GM21825 (cell line): ENCODE results near the gene EBF3.

Experiments used
- ATAC-seq: cut with Tn5 transposase; IDR thresholded peaks from one replicate; pipeline ENCODE4 v1.9.1; 2021; ENCODE audit warnings: mild to moderate bottlenecking, moderate library complexity; ENCODE audit not compliant: unreplicated experiment

The EBF3 gene

GRCh38 chr10:129963641-129964501 is at the start of gene EBF3:
Gene EBF3 (minus strand): TSS chr10:129964274. CDS start chr10:129963768, 506 bp downstream.
- ATAC-seq: no peak

GRCh38 chr10:130013335-130014262 is 49.5 kb upstream of the EBF3 start:
- no peak for ATAC-seq

GRCh38 chr10:130012129-130012528 is 48.1 kb upstream of the EBF3 start:
- ATAC-seq: no peak

- ATAC-seq: no peak
These were observed 46.6 kb upstream of the EBF3 start for GRCh38 chr10:130010653-130011052.

- no peak for ATAC-seq
These were observed 45.2 kb upstream of the EBF3 start for GRCh38 chr10:130009228-130009627.

GRCh38 chr10:130003787-130004613 is 39.9 kb upstream of the EBF3 start:
- ATAC-seq: no peak

- ATAC-seq: no peak
These were observed 39.1 kb upstream of the EBF3 start for GRCh38 chr10:130003166-130003565.

- no peak for ATAC-seq
These were observed 38.5 kb upstream of the EBF3 start for GRCh38 chr10:130002606-130003005.

- ATAC-seq: no peak
These were observed 36.8 kb upstream of the EBF3 start for GRCh38 chr10:130000918-130001317.

- ATAC-seq: no peak
These were observed 35.1 kb upstream of the EBF3 start for GRCh38 chr10:129999140-129999539.

GRCh38 chr10:129993621-129994020 is 29.5 kb upstream of the EBF3 start:
- ATAC-seq: no peak

GRCh38 chr10:129992356-129992755 is 28.3 kb upstream of the EBF3 start:
- ATAC-seq: no peak

GRCh38 chr10:129982825-129983224 is 18.8 kb upstream of the EBF3 start:
- ATAC-seq: no peak

- no peak for ATAC-seq
These were observed 14.9 kb upstream of the EBF3 start for GRCh38 chr10:129978980-129979379.

GRCh38 chr10:129978322-129978721 is 14.2 kb upstream of the EBF3 start:
- no peak for ATAC-seq

GRCh38 chr10:129977794-129978193 is 13.7 kb upstream of the EBF3 start:
- no peak for ATAC-seq

- no peak for ATAC-seq
These were observed 9.6 kb upstream of the EBF3 start for GRCh38 chr10:129973674-129974059.

GRCh38 chr10:129972966-129973673 is 9.0 kb upstream of the EBF3 start:
- no peak for ATAC-seq

- ATAC-seq: no peak
These were observed 8.3 kb upstream of the EBF3 start for GRCh38 chr10:129972145-129972965.
